ENCODE results near the gene PRRG3.
"Not testable (repeated sequence)": the region's sequence is repeated elsewhere in the genome, so short reads cannot be mapped to it uniquely, and the experiment has no call there.

The PRRG3 gene

GRCh38 chrX:151694661-151695582 lies at the start of gene PRRG3:
Gene PRRG3, plus strand, starts transcription at chrX:151695458. Its CDS starts 3,357 bp downstream, at chrX:151698815.
- DNase-seq: no peak

DNA sequence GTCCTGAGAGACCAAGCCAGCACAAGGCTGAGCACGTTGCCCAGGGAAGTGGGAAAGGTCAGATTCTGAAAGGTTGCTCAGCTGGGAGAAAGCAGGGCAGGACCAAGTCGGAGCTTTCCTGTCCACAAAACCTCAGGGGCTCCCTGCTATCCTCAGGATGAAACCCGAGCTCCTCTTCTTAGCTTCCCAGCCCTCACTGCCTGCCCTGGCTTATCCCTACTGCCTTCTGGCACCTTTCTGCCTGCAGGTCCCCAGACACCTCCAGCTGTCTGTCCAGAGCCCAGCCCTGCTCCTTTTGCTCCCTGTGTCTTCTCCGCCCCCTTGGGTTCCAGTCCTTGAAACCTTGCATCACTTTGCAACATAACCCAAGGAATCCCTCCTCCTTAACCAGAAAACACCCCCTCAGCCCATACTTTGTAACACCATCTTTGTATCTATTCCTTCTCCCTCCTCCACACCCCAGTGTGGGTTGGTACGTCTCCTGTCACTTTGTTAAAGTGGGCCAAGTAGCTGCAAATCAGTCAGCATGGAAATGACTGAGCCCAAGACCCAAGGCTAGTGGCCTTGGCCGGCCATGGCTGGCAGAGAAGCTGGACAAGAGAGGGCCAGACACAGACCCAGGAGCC lies 20.0 kb upstream of the PRRG3 start:
- DNase-seq: no peak

GRCh38 chrX:151676196-151676595 lies 19.1 kb upstream of the PRRG3 start:
- no peak for DNase-seq

- DNase-seq: no peak
Observed at GRCh38 chrX:151679798-151680402, 15.4 kb upstream of the PRRG3 start.

- DNase-seq: no peak
Observed at GRCh38 chrX:151680805-151681204, 14.5 kb upstream of the PRRG3 start.

DNA sequence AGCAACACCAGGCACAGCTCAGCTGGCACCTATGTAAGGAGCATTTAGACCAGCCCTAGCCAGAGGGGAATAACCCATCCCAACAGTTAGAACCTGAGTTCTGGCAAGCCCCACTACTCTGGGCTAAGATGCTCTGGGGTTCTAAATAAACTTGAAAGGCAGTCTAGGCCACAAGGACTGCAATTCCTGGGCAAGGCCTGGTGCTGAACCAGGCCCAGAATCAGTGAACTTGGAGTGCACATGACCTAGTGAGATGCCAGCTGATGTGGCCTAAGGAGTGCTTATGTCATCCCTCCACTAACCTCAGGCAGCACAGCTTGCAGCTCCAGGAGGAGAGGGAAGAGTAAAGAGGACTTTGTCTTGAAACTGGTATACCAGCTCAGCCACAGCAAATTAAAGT lies 7.6 kb upstream of the PRRG3 start:
- DNase-seq: no peak

DNA sequence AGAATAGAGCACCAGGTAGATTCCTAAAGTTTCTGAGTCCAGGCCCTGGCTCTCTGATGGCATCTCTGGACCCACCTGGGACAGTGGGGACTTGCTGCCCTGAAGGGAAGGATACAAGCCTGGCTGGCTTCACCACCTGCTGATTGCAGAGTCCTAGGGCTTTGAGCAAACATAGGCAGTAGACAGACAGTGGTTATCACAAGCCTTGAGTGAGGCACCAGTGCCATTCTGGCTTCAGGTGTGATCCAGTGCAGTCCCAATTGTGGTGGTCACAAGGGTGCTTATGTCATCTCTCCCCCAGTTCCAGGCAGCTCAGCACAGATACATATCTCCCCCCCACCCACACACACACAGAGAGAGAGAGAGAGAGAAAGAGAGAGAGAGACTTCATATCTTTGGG lies 6.6 kb upstream of the PRRG3 start:
- DNase-seq: no peak

DNA sequence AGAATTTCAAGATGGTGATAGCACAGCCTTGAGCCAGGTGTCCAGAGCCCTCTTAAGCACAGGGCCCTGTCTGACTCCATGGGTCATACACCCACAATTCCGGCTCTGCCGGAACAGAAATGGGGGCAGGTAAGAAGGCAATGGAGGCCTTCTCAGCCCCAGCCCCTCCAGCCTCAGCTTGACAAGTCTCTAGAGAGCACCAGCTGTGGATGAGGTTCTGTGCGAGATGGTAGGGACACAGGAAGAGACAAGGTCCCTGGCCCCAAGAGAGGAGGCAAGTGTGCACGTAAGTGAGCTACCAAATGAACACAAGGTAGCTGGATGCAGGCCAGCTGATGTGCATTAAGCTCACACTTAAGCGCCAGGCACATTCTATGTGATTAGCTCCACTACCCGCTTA lies 2.4 kb upstream of the PRRG3 start:
- no peak for DNase-seq

DNA sequence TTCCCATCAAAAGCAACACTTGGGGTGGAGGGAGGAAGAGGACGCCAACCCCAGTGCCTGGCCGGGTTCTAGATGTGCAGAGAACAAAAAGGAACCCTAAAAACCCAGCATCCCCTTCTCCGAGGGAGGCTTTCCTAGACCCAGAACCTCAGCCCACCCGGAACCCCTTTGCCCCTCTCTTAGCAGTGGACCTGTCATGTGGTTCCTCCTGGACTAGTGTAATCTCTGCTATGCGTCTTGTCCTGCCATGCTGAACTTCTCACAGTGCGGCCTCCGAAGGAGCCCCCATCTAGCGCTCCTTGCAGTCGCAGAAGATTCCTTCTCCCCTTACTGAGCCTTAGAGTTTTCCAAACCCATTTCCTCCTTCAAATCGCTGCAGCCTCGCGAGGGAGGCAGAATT lies 1.1 kb upstream of the PRRG3 start:
- DNase-seq: no peak

DNA sequence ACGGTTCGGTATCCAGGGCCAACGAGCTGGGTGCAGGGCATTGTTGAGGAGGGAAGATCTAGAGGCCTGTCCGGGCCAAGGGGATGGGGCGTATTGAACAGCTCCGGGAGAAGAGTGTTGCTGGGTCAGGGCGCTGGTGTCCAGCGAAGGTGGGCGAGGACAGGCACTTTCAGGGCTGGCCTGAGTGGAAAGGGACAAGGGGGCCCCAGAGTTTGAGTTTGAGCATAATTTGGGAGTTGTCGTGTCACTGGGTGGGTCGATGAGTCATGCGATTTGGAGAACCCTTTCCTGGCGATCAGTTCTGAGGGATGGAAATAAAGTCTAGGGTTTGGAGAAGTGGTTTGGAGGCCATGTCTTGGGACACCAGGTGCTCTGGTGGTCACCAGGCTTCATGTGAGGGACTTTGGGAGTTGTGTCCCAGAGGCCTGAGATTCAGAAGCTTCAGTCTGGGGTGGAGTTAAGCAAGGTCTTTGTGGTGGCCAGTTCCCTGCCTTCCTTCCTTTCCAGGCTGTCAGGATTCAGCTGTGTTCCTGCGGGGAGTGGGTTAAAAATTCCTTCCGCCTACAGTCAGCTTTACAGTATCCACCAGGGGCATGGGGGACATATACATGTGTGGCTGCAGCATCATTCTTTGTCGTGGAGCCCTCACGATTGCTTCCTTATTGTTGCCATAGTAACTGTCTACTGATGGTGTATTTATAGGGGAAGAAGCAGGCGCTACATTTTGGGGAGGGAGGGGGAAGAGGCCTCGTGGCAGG lies 504 bp downstream of the PRRG3 start:
- DNase-seq: no peak

DNA sequence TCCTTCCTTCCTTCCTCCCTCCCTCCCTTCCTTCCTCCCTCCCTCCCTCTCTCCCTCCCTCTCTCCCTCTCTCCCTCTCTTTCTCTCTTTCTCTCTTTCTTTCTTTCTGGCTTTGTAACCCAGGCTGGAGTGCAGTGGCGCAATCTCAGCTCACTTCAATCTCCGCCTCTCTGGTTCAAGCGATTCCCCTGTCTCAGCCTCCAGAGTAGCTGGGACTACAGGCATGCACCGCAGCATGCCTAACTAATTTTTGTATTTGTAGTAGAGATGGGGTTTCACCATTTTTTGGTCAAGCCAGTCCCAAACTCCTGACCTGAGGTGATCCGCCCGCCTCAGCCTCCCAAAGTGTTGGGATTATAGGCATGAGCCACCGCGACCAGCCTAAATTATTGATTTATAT lies 1.8 kb downstream of the PRRG3 start:
- DNase-seq: not testable (repeated sequence)

DNA sequence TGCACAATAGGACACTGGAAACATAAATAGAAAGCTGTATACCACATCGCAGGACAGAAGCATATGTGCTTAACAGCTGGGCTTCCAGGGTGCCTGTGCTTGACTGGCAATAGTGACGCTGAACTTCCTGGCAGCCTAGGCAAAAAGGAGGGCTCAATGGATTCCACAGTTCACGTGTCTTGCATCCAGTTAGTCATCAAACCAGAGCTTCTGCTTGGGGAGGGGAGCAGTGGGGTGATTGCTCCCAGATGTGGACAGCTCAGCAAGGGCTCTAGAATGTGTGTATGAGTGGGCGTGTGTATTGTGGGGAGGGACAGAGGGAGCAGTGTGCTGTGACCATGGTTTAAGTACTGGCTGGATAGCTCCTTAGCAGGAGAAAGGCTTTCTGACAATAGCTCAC lies 2.3 kb downstream of the PRRG3 start:
- no peak for DNase-seq

DNA sequence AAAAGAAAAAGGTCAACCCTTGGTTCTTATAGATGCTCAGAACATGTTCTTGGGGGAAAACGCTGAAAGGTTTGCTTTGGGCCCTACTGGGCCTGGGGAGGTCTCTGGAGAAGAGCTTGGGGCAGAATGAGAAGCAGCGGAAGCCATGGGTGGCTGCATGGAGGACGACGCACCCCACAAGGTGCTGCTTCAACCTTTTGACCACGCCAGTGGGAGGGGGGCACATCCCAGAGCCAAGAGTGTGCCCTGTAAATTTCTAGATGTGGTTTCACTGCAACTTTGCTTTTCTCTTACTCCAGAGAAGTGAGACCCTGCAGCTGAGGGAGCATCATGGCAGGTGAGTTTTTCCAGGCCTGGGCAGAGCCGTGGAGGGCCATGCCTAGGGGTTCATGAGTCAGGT lies 3.2 kb downstream of the PRRG3 start:
- DNase-seq: no peak

DNA sequence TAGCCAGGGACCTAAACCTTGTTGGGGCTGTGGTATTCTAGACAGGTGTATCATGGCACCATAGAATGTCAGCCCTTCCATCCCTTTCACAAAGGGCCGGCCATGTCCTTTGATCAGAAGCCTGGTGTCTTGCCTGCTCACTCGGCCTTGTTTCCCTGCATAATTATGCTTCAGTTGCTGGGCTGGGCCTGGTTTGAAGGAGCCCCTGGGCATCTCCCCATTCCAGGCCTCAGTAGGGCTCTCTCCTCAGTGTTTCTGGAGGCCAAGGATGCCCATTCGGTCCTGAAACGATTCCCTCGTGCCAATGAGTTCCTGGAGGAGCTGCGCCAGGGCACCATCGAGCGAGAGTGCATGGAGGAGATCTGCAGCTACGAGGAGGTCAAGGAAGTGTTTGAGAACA lies 4.5 kb downstream of the PRRG3 start:
- DNase-seq: no peak

GRCh38 chrX:151700581-151700980 lies 5.3 kb downstream of the PRRG3 start:
- DNase-seq: no peak

- DNase-seq: no peak
Observed at GRCh38 chrX:151701071-151701470, 5.8 kb downstream of the PRRG3 start.

- DNase-seq: no peak
Observed at GRCh38 chrX:151701531-151701930, 6.3 kb downstream of the PRRG3 start.

DNA sequence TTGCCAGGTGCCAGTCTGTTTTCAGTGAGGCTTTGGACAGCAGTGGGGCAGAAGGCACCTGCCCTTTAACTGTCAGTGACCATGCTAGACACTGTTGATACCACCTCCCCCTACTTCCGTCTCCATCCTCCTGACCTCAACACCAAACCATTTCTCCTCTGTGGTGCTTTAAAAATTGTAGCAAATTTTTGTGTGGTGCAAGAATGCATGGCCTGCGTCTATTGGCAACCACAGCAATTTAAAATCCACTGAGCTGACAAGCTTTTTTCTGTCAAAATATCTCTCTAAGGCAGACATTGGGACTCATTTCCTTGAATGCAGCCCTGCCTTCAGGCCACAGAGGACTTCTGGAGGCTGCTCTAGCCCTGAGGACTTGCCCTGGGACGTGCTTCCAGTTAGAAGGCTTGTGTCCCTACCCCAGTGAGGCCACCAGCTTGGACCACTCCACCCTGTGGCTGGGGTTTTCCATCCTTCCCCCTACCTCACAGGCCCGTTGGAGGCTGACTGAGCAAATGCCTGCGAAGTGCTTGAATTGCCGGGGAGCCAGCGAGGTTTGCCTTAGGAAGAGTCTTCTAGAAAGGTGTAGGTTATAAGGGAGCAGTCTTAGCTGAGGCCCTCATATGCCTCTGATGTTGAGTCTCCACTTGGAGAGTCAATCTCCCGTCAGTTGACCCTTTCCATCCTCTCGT lies 6.9 kb downstream of the PRRG3 start:
- no peak for DNase-seq

DNA sequence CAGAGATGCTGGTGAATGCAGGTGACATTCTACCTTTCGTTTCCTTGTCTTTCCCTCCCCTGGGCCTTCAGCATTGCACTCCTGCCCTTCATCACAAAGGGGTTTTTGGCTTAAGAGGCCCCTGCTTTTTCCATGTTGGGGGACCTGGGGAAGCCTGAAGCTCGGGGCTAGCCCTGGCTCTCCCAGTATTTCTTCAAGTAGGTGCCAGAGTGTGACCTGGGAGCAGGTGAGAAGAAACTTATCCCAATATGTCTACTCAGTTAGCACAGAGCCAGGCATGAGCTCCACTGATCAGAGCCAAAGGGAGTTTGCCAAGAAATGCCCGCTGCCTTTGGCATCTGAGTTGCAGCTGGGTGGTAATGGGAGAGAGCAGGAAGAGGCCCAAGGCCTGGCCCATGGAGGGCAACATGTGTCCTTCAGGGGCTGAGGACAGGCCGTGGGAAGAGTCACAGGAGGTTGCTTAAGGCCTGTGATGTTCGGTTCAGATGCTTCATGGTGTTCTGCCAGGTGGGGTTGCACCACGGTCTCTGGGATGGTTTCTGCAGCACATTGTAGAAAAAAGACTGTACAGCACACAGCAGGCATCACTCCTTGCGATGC lies 7.6 kb downstream of the PRRG3 start:
- no peak for DNase-seq

DNA sequence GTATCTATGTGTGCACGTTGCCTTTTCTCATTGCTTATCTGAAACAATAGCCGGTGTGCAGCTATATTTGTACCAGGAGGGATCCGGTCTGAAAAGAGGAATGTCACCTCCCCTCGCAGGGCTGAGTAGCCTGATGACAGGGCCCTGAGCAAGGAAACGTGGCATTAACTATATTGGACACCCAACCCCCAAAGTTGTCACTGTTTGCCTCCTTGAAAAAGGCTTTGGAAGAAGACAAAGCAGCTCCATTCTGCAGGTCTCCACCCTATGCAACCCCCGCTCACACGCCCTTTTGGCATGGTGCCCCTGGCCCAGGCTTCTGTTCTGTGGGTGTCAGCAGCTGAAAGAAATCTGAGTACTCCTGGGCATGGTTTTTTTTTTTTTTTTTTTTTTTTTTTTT lies 8.2 kb downstream of the PRRG3 start:
- DNase-seq: no peak

GRCh38 chrX:151704041-151704663 lies 8.9 kb downstream of the PRRG3 start:
- DNase-seq: no peak

DNA sequence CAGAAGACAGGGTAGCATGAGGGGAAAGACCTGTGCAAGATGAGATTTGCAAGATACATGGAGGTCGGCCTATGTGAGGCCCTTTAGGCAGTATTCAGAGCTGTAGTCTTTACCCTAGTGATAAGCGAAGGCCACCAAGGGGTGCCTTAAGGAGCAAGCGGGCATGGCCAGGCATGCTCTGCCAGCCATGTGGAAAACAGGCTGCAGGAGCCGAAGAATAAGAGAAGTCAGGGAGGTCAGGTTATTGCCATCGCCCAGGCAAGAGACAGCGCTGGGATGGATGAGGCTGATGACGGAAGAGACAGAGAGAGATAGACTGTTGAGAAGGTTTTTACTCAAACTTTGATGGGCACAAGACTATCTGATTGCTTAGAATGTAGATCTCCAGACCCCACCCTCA lies 13.6 kb downstream of the PRRG3 start:
- no peak for DNase-seq

Data from KG1 (cell line).